Aorta (tissue), 5 donors: Measurements from ENCODE around the gene CLIC3. TPM values are rescaled to one million over a fixed set of nuclear protein-coding genes. Genes with fewer than 3 reads are reported as not detected.

ENCODE experiments used
- ATAC-seq: fragments of 200-7000 bp; cut with Tn5 transposase; one replicate; pipeline ENCODE4 v1.9.1; 2022; ENCODE audit warnings: moderate library complexity; ENCODE audit not compliant: low FRiP score
- DNase-seq, 2 donors: peaks; one replicate each; pipeline ENCODE4 v3.0.0-alpha.2; 2020
- H3K27ac ChIP-seq, 2 donors: one replicate each; pipeline ENCODE4 v1.5.1; 2013; ENCODE audit warnings: low read length in 2 of 2, mild to moderate bottlenecking in 2 of 2, moderate library complexity in 2 of 2, control low read depth in 1 of 2, inconsistent platforms in 1 of 2, low read depth in 1 of 2
- H3K27me3 ChIP-seq, 2 donors: one replicate each; pipeline ENCODE4 v1.6.1; 2013; ENCODE audit warnings: control low read depth in 1 of 2, low read length in 1 of 2, mild to moderate bottlenecking in 1 of 2, moderate library complexity in 1 of 2; ENCODE audit not compliant: insufficient read depth in 2 of 2, control insufficient read depth in 1 of 2
- H3K36me3 ChIP-seq, 2 donors: one replicate each; pipeline ENCODE4 v1.6.1; 2013; ENCODE audit warnings: control low read depth in 1 of 2, low read length in 1 of 2, mild to moderate bottlenecking in 1 of 2; ENCODE audit not compliant: insufficient read depth in 2 of 2, control insufficient read depth in 1 of 2
- H3K4me1 ChIP-seq, 2 donors: one replicate each; pipeline ENCODE4 v1.6.1; 2013; ENCODE audit warnings: low read length in 2 of 2, control low read depth in 1 of 2, mild to moderate bottlenecking in 1 of 2, moderate library complexity in 1 of 2; ENCODE audit not compliant: insufficient read depth in 2 of 2, control insufficient read depth in 1 of 2
- H3K4me3 ChIP-seq, 2 donors: one replicate each; pipeline ENCODE4 v1.5.1; 2013; ENCODE audit warnings: low read length in 2 of 2, control low read depth in 1 of 2, mild to moderate bottlenecking in 1 of 2
- H3K9me3 ChIP-seq: one replicate; pipeline ENCODE4 v1.6.1; 2013; ENCODE audit warnings: mild to moderate bottlenecking, low read length; ENCODE audit not compliant: control insufficient read depth
- WGBS, 2 donors: extraction: QIAGEN DNeasy Blood & Tissue Kit; methylation state at CpG; one replicate each; pipeline ENCODE4 v1.1.7; 2013; 5-methylcytosine and 5-hydroxymethylcytosine counted together
- intact Hi-C, 2 donors: fragments of 100-400 bp; cut with DNase I; formaldehyde crosslinking; loops; one replicate each; pipeline versions ENCODE4 v1.14.2 to v1.15.0; 2022
- polyA plus RNA-seq, 2 donors: library from polyadenylated mRNA; stranded (reverse); fragments of 200-250 nt; gene quantifications; one replicate each; pipeline ENCODE4 v1.2.3, GENCODE V29; 2013
- total RNA-seq, 2 donors: library from RNA; stranded (reverse); fragmentation: NEBNext Ultra II Directional; extraction: Animal tissue kit (Norgen Biotek cat#: 25700); gene quantifications; one replicate each; pipeline ENCODE4 v1.2.1, GENCODE V29; 2021
- donor health status: healthy with polysubstance abuse.
- donor health status: Bipolar disorder and iron deficiency.
- donor health status: DM: no; HTN: no; CAD: no.
- donor health status: DM: no; HTN: no; CAD: no.
- donor health status: DM: yes; HTN: yes; CAD: no.

Gene CLIC3
- total and polyA plus RNA-seq, 4 donors, result 1.6 to 7.0 (median 5.3) TPM

DNA sequence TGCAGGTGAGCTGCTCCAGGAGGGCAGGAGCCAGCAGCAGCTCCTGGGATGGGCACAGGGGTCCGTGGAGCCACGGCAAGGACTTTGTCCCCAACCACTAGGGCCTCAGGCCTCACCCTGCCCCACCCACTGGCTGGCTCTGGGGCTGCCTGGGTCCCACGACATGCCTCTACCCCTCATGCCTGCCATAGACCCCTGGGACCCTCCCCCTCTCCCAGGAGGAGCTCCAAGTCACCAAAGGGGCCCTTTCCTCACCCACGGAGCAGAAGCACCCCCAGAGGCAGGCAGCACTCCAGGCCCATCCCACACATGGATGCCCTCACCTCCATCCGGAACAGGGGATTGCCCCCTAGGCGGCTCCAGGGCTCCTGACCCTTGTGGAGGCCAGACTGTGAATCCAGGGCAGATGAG is 25.2 kb upstream of the CLIC3 start:
- Histone ChIP-seq H3K9me3 (no peaks in the 10 kb centered on the region), H3K4me1 (no peaks in the 10 kb centered on the region), H3K27ac (no peak overlapping the region), H3K27me3 (no peaks in the 10 kb centered on the region), H3K4me3 (no peak overlapping the region), H3K36me3 (no peaks in the 10 kb centered on the region)
- WGBS, 2 donors, result 87 to 89% methylated on average over 6 of the region's 6 CpGs
- DNase-seq (no peak), ATAC-seq (no peak)
- intact Hi-C loops, result no loop called here

DNA sequence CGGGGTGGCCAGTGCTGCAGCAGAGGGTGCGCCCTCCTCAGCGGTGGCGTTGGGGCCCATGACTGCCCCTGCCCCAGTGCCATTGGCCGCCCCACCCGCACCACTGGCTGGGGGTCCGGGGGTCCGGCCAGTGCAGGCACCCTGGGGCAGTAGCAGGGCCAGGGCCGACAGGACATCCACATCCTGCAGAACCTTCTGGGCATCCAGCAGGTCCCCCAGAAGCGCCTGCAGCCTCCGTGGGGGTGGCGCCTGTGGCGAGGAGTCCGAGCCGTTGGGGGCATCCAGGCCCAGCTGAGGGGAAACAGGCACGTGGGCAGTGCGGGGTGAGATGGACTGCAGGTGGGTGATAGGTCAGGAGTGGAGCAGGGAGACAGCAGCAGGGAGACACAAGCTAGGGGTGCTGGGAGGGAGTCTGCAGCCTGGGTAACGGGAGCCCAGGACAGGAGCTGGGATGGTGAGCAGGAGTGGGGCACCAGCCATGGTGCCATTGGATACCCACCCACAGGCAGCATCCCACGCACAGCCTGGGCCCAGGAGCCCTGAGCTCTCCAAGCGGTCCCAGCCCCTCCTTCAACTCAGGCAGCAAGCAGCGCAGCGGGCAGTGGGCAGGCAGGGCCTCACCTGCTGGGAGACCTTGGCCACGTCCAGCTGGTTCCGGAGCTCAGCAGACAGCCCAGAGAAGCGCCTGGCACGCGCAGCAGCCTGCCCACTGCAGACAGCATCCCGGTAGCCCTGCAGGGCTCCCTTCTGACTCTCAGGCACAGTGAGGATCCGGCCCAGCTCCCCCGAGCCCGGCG is 24.6 kb upstream of the CLIC3 start:
- no peaks in the 10 kb centered on the region for H3K36me3 ChIP-seq
- WGBS, 2 donors, result 94 to 96% methylated on average over 28 to 32 of the region's 32 CpGs
- intact Hi-C loops, result no loop called here
- H3K27me3 ChIP-seq, result no peaks in the 10 kb centered on the region
- no peaks in the 10 kb centered on the region for H3K4me1 ChIP-seq
- no peak for ATAC-seq
- no peak overlapping the region for H3K27ac ChIP-seq
- no peaks in the 10 kb centered on the region for H3K9me3 ChIP-seq
- DNase-seq, result no peak
- no peak overlapping the region for H3K4me3 ChIP-seq

DNA sequence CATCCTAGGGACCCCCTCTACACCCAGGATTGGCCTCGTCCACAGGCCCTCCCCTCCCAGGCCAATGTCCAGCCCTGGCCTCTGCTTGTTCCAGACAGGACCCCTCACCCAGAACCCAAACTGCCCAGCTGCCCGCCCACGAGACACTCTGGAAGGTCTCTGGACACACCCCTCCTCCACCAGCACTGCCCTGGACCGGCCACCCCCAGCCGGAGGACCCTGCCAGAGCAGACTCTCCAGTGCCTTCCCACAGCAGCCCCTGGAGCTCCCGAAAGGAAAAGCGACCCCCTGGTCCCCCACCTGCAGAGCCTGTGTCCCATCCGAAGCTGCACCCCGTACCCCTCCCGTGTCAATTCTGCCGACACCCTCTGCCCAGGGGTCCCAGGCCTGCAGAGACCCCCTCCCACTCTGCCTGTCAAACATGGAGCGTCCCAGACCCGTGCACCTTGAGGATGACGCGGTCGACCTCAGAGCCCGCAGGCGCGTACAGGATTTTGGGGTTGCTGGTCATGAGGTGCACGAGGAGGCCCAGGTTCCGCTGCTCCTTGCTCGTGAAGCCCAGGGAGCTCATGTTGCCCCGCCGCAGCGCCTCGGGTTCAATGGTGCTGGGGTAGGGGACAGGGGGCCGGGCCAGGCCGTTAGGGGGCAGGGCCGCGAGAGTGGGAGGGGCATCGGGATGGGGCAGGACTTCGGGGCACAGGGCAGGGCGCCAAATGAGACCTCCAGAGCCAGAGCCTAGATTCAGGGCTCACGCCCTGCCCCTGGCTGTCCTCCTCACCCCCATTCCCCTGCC is 23.7 kb upstream of the CLIC3 start:
- Histone ChIP-seq H3K4me3 (no peak overlapping the region), H3K4me1 (no peaks in the 10 kb centered on the region), H3K36me3 (no peaks in the 10 kb centered on the region), H3K27ac (no peak overlapping the region), H3K9me3 (no peaks in the 10 kb centered on the region), H3K27me3 (no peaks in the 10 kb centered on the region)
- WGBS, 2 donors, result 92 to 93% methylated on average over 33 to 34 of the region's 34 CpGs
- intact Hi-C loops, result no loop called here
- ATAC-seq (no peak), DNase-seq (no peak)

DNA sequence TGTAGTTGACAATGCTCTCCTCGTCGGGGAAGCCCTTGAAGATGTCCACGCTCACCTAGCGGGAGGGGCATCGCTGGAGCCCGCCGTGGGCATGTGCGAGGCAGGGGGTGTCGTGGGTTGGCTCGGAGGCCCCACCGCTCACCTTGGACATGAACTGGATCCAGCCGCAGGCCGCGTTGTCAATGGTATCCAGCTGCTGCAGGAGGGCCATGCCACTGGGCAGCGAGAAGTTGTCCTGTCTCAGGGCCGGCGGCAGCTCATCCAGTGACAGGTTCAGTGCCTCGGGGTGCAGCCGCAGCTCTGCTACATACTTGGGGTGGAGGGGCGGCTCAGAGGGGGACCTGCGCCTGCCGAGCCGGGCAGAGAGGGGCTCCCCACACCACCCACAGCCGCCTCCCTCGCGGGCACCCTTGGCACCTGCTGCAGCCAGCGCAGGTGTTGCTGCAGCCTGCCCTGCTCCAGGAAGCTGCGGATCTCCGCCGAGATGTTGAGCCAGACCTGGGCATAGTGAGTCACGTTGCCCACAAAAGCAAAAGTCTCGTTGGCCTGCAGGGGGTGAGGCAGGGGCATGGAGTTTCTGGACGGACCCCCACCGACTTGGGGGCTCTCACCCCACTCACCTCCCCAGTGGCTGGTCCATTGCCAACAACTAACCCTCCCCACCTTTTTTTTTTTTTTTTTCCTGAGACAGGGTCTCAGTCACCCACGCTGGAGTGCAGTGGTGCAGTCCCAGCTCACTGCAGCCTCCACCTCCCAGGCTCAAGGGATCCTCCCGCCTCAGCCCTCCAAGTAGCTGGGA is 22.6 kb upstream of the CLIC3 start:
- H3K36me3 ChIP-seq, result no peaks in the 10 kb centered on the region
- intact Hi-C loops, result no loop called here

DNA sequence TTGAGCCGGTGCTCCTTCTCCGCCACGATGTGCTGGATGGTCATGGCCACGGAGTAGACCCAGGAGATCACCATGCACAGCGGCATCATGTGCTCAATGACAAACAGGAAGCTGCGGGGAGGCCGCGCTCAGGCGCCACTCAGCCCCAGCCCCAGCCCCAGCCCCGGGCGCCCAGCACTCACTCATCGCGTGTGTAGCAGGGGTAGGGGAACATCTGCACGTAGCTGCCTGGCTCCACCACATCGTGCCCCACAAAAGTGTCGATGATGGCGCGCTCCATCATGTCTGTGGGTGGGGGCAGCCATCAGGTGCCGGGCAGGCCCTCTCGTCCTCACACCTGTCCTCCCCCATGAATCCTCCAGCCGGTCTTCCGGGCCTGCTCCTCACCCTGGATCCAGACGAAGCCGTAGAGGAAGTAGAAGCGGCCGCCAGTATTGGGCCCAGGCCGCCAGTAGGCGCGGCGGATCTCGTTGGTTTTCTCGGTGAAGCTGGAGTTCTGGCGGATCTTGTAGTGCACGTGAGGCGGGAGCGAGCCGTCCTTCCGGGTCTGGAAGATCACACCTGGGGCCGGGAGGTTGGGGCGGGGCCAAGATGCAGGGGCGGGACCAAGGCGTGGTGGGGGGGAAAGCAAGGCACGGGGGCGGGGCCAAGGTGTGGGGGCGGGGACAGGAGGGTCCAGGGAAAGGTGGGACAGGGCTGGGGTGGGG is 21.6 kb upstream of the CLIC3 start:
- intact Hi-C loops, result no loop called here
- no peak overlapping the region for H3K4me3 ChIP-seq

More for the DNA sequence above, 22.6 kb upstream of the CLIC3 start:
- ATAC-seq (no peak), DNase-seq (no peak)
- WGBS, 2 donors, result 91 to 93% methylated on average over 36 of the region's 36 CpGs
- Histone ChIP-seq H3K4me3 (no peak overlapping the region), H3K9me3 (no peaks in the 10 kb centered on the region), H3K27ac (no peak overlapping the region), H3K4me1 (no peaks in the 10 kb centered on the region), H3K27me3 (no peaks in the 10 kb centered on the region)

DNA sequence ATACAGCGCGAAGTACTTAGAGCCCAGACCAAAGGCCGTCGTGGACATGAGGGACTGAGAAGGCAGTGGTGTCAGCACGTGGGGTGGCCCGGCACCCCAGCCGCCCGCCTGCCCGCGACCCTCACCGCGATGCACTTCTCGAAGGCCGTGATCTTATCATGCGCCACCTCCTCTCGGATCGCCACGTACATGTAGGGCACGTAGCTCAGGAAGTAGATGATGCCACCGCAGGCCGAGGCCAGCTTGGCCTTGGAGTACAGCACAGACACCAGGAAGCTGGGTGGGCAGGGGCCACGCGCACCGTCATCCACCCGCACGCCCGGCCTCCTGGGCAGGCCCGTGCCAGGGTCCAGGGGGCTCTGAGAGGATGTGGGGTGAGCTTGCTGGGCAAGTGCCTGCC is 20.7 kb upstream of the CLIC3 start:
- intact Hi-C loops, result no loop called here
- DNase-seq, result no peak
- WGBS, 2 donors, result 96 to 97% methylated on average over 23 to 28 of the region's 28 CpGs
- Histone ChIP-seq H3K9me3 (no peaks in the 10 kb centered on the region), H3K27ac (no peak overlapping the region), H3K27me3 (no peaks in the 10 kb centered on the region), H3K4me3 (no peak overlapping the region), H3K36me3 (no peaks in the 10 kb centered on the region), H3K4me1 (no peaks in the 10 kb centered on the region)
- no peak for ATAC-seq

More for the DNA sequence above, 21.6 kb upstream of the CLIC3 start:
- H3K27ac ChIP-seq, result no peak overlapping the region
- no peaks in the 10 kb centered on the region for H3K27me3 ChIP-seq
- H3K36me3 ChIP-seq, result no peaks in the 10 kb centered on the region
- ATAC-seq (no peak), DNase-seq (no peak)
- H3K9me3 ChIP-seq, result no peaks in the 10 kb centered on the region
- 93% methylated on average over 45 of the region's 45 CpGs for WGBS, 2 donors
- H3K4me1 ChIP-seq, result no peaks in the 10 kb centered on the region

DNA sequence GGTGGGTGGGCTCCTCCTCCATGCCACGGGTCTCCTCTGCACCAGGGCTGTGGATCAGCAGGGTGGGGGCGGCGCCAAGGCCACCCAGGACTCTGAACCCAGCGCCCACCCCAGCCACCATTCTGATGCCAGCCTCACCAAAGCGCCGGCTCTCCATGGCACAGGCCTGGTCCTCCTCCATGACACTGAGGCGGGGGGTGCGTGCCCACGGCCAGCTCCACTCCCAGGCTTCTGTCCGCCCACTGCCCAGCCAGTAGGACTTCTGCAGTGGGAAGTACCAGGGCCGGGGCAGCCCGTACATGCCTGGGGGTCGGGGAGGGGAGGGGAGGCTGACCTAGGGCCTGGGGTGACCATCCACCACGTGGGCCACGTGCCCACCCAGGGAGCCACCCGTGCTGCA is 20.1 kb upstream of the CLIC3 start:
- ATAC-seq (no peak), DNase-seq (no peak)
- intact Hi-C loops, result no loop called here
- 93% methylated on average over 15 to 16 of the region's 16 CpGs for WGBS, 2 donors
- Histone ChIP-seq H3K27ac (no peak overlapping the region), H3K36me3 (no peaks in the 10 kb centered on the region), H3K4me1 (no peaks in the 10 kb centered on the region), H3K4me3 (no peak overlapping the region), H3K9me3 (no peaks in the 10 kb centered on the region), H3K27me3 (no peaks in the 10 kb centered on the region)

DNA sequence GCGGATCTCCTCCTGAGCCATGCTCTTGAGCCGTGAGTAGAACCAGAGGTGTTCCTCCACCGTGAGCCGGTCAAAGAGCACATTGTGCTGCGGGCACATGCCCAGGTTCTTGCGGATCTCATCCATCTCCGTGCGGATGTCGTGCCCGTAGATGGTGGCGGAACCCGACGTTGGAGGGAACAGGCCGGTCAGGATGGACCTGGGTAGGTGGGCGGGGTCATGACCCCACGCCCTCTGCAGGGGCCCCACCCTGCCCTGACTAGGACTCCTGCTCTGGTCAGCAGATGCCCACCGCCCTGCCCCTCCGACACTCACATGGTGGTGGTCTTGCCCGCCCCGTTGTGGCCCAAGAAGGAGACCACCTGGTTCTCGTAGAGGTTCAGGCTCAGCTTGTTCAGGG is 19.6 kb upstream of the CLIC3 start:
- intact Hi-C loops, result no loop called here
- H3K27me3 ChIP-seq, result no peaks in the 10 kb centered on the region
- H3K4me3 ChIP-seq, result no peak overlapping the region
- ATAC-seq, result no peak
- no peaks in the 10 kb centered on the region for H3K36me3 ChIP-seq
- 91 to 95% methylated on average over 21 of the region's 21 CpGs for WGBS, 2 donors
- no peak for DNase-seq
- H3K9me3 ChIP-seq, result no peaks in the 10 kb centered on the region
- H3K4me1 ChIP-seq, result no peaks in the 10 kb centered on the region
- no peak overlapping the region for H3K27ac ChIP-seq
